ENCODE measurements around the gene MAGT1.
"Not testable (repeated sequence)": the region's sequence is repeated elsewhere in the genome, so short reads cannot be mapped to it uniquely, and the experiment has no call there.

Gene MAGT1

GRCh38 chrX:77893713-77894112, 1.5 kb downstream of the MAGT1 start:
- no peaks in the 10 kb centered on the region for H3K36me3 ChIP-seq
- DNase-seq: no peak
- no peaks in the 10 kb centered on the region for H3K27me3 ChIP-seq
- no peak for TF ChIP-seq CTCF (IDR thresholded peaks at IDR 0.05; ENCODE audit: low read depth, low read length)
- no peaks in the 10 kb centered on the region for H3K4me1 ChIP-seq
- H3K4me3 ChIP-seq (ENCODE audit: low read depth, low read length): no peak overlapping the region
- no peaks in the 10 kb centered on the region for H3K9me3 ChIP-seq

- Histone ChIP-seq H3K27me3 (no peaks in the 10 kb centered on the region), H3K36me3 (no peaks in the 10 kb centered on the region), H3K4me1 (no peaks in the 10 kb centered on the region), H3K4me3 (ENCODE audit: low read depth, low read length) (no peak overlapping the region), H3K9me3 (no peaks in the 10 kb centered on the region)
- no peak for TF ChIP-seq CTCF (IDR thresholded peaks at IDR 0.05; ENCODE audit: low read depth, low read length)
- DNase-seq: no peak
These were observed 2.3 kb downstream of the MAGT1 start for GRCh38 chrX:77892887-77893286.

- H3K9me3 ChIP-seq; H3K27me3 ChIP-seq; H3K36me3 ChIP-seq; H3K4me3 ChIP-seq (ENCODE audit: low read depth, low read length); DNase-seq; H3K4me1 ChIP-seq: not testable (repeated sequence)
These were observed 13.8 kb downstream of the MAGT1 start for GRCh38 chrX:77881418-77881817.

GRCh38 chrX:77875372-77875771, 19.9 kb downstream of the MAGT1 start:
- Histone ChIP-seq H3K4me1 (no peaks in the 10 kb centered on the region), H3K27me3 (no peaks in the 10 kb centered on the region), H3K36me3 (no peaks in the 10 kb centered on the region), H3K4me3 (ENCODE audit: low read depth, low read length) (no peak overlapping the region), H3K9me3 (no peaks in the 10 kb centered on the region)
- DNase-seq: no peak
- TF ChIP-seq CTCF (IDR thresholded peaks at IDR 0.05; ENCODE audit: low read depth, low read length): no peak

- DNase-seq; H3K4me3 ChIP-seq (ENCODE audit: low read depth, low read length); H3K27me3 ChIP-seq: not testable (repeated sequence)
These were observed 63.7 kb downstream of the MAGT1 start for GRCh38 chrX:77831544-77831943.

GRCh38 chrX:77821989-77822388, 73.2 kb downstream of the MAGT1 start:
- not testable (repeated sequence) for H3K27me3 ChIP-seq; H3K4me3 ChIP-seq (ENCODE audit: low read depth, low read length); H3K9me3 ChIP-seq; H3K4me1 ChIP-seq; DNase-seq; H3K36me3 ChIP-seq

More at GRCh38 chrX:77831544-77831943, 63.7 kb downstream of the MAGT1 start:
- not testable (repeated sequence) for H3K36me3 ChIP-seq, H3K9me3 ChIP-seq, H3K4me1 ChIP-seq

DNA sequence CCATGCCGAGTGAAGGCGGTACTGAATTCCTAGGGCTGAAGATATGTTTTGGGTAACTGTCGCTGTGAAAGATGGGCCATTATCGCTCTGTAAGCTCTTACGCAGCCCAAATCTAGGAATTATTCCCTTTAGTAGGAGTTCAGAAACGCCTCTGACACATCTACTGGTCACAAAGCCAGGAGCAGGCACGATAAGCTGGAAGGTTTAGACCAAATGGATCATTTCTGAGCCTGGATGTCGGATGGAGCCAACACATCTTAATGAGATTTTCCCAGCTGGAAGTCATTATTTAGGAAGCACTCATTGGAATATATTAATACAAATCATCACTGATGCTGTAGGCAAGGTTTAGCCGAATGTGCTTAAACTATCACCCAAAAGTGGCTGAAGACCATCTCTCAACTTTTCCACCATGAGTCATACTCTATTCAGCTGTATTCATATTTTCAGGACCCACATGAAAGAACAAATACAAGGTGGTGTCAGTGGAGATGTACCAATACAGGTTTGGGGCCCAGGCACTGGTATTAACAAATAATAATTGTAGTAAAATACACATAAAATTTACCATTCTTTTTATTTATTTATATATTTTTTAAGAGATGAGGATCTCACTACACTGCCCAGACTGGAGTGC, 75.0 kb downstream of the MAGT1 start:
- Histone ChIP-seq H3K4me3 (ENCODE audit: low read depth, low read length) (no peak overlapping the region), H3K4me1 (no peaks in the 10 kb centered on the region), H3K27me3 (no peaks in the 10 kb centered on the region), H3K36me3 (no peaks in the 10 kb centered on the region), H3K9me3 (no peaks in the 10 kb centered on the region)
- no peak for TF ChIP-seq CTCF (IDR thresholded peaks at IDR 0.05; ENCODE audit: low read depth, low read length)
- no peak for DNase-seq

- no peak for TF ChIP-seq CTCF (IDR thresholded peaks at IDR 0.05; ENCODE audit: low read depth, low read length)
- H3K27me3 ChIP-seq: no peaks in the 10 kb centered on the region
These were observed 81.0 kb downstream of the MAGT1 start for GRCh38 chrX:77814210-77814609.

More at GRCh38 chrX:77814210-77814609, 81.0 kb downstream of the MAGT1 start:
- no peaks in the 10 kb centered on the region for H3K4me1 ChIP-seq
- no peak overlapping the region for H3K4me3 ChIP-seq (ENCODE audit: low read depth, low read length)
- no peaks in the 10 kb centered on the region for H3K36me3 ChIP-seq
- no peak for DNase-seq
- H3K9me3 ChIP-seq: no peaks in the 10 kb centered on the region
